ENCODE measurements around the gene LBX2.
"Not testable (repeated sequence)": the region's sequence is repeated elsewhere in the genome, so short reads cannot be mapped to it uniquely, and the experiment has no call there.

Gene LBX2

DNA sequence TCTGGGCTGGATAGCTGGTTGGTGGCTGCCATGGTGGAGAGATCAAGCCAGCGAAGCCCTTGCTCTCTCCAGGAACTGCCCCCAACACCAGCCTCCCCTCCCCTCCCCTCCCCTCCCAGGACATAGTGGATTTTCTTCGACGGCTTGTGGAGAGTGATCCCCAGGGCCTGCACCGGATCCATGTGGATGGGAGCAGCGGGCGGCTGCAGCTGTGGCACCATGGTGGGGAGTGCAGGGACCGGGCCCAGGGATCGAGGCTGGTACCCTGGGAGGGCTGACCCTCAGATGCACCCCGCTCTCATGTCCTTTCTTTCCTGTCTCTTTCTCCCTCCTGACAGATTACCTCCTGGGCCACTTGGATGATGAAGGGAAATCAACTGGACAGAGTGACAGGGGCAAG lies 9.5 kb downstream of the LBX2 start:
- in situ Hi-C loops (cut with MboI; ENCODE audit: low sequenced_read_pairs), result loop anchor here (25.0 kb wide), 1 partner anchor 97 kb away; no protein-coding TSS in a partner anchor

DNA sequence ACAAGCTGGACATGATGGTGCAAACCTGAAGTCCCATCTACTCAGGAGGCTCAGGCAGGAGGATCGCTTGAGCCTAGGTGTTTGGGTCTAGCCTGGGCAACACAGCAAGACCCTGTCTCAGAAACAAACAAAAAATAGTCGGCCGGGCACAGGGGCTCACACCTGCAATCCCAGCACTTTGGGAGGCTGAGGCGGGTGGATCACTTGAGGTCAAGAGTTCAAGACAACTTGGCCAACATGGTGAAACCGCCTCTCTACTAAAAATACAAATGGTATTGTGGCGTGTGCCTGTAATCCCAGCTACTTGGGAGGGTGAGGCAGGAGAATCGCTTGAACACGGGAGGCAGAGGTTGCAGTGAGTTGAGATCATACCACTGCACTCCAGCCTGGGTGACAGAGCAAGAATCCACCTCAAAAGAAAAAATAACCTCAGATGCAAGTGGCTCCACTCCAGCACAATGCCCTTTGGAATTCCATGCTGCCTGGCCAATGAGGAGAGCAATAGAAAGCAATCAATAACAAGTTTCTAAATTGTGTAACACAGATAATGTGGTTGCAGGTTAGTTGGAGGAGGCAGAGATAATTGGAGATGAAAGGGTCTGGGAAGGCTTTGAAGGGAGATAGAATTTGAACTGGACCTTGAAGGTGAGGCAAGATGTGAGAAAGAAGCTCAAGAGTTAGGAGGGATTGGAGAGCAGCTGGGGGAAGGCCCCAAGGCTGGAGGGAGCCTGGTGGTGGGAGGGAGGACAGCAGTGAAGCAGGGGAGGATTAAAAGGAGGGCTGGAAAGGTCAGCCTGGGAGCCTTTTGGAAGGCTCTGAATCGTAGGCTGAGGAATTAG lies 10.5 kb downstream of the LBX2 start:
- in situ Hi-C loops (cut with MboI; ENCODE audit: low sequenced_read_pairs), result loop anchor here (25.0 kb wide), 1 partner anchor 98 kb away; no protein-coding TSS in a partner anchor

DNA sequence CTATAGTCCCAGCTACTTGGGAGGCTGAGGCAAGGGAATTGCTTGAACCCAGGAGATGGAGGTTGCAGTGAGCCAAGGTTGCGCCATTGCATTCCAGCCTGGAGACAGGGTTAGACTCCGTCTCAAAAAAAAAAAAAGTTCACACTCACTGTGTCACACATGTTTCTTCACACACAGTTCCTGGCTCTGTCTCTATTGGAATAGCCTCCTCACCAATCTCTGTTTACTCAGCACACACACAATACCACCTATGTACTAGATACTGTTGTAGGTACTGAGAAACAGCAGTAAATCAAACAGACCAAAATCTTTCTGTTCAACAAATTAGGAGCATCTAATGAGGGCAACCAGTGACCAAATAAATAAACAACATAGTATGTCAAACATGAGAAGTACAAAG lies 13.3 kb downstream of the LBX2 start:
- in situ Hi-C loops (cut with MboI; ENCODE audit: low sequenced_read_pairs), result loop anchor here (25.0 kb wide), 1 partner anchor 101 kb away; no protein-coding TSS in a partner anchor

DNA sequence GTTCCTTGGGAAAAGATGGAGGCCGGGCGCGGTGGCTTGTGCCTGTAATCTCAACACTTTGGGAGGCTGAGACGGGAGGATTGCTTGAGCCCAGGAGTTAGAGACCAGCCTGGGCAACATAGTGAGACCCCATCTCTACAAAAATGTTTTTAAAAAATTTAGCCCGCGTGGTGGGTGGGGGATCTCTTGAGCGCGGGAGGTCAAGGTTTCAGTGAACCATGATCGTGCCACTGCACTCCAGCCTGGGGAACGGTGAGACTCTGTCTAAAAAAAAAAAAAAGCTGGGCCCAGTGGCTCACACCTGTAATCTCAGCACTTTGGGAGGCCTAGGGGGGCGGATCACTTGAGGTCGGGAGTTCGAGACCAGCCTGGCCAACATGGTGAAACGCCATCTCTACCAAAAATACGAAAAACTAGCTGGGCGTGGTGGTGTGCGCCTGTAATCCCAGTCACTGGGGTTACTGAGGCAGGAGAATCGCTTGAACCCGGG lies 15.7 kb downstream of the LBX2 start:
- in situ Hi-C loops (cut with MboI; ENCODE audit: low sequenced_read_pairs), result loop anchor here (25.0 kb wide), 1 partner anchor 104 kb away; no protein-coding TSS in a partner anchor

DNA sequence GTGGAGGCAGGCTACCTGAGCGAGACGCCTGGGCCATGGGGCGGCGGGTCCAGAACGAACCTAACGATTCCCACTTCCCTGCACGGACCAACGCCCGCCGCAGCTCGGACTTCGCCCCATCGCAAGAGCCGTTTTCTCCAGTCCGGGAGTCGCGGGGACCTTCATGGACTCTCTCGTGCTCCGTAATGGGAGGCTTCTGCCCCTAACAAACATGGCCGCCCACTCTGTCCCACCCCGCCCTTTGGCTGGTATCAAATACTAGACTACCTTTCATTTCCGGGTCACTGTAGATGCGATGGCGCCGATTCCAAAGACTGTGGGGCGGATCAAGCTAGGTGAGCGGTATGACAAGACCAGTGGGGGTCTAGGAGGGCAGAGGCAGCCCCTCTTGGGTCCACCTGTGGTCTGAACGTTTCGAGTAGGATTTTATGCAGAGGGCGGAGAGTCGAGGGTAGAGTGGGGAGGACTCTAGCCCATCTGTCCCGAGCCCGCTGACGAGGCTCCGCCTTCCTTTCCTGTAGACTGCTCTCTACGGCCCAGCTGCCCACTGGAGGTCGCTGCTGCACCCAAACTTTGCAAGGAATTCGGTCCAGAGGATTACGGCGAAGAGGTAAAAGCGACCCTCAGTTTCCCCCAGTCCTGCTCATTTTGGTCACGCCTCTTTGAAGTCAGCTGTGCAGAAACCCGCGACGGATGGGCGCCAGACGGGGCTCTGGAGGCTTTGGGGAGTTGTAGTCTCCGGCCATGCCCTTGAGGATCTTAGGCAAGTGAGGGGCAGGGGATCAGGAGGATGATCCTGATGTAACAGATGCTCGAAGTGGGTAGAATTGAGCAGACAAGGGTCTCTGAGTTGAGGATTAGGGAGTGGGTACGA lies 16.4 kb downstream of the LBX2 start, which contains the start of the genes CCDC142 and TTC31:
TSS of gene CCDC142 (minus strand) at position 198 of the 874 bp plus-strand sequence. CDS start at position 37, 161 bp downstream.
TSS of gene TTC31 (plus strand) at position 281 of the 874 bp plus-strand sequence. CDS start at position 296, 15 bp downstream.
- in situ Hi-C loops (cut with MboI; ENCODE audit: low sequenced_read_pairs), result loop anchor here (25.0 kb wide), 1 partner anchor 104 kb away; no protein-coding TSS in a partner anchor

DNA sequence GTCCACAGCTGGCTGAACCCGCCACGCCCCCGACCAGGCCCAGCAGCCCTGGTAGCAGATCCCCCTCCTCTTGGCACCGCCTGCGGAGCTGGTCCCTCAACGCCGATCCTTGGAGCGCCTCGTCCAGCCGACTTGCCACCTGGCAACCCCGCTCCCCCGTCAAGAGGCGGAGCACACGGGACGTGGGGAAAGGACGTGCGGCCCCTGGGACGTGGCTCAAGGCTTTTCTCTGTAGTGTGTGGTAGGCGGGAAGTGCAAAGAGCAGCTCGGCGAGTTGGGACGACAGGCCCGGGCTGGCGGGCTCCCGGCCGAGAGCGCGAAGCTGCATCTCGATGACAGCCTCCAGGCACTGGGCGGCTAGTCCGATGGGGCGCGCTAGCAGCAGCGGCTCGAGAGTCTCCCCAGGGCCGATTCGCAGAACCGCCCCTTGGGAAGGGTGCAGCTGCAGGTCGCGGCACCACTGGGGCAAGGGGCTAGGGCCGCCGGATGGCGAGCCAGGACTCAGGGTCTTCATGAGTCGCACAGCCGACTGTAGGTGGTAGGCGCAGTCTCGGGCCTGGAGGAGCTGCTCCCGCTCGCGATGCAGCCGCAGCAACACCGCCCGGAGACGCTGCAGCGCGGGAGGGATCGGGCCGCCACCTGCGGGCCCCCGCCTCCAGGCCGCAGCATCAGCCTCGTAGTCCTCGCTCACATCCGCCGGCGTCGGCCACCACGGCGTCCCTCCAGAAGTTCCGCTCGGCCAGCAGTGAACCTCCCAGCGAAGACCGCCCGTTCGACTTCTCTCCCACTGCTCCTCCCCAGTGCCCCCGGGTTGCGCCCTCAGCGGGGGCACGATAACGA lies 17.2 kb downstream of the LBX2 start:
- in situ Hi-C loops (cut with MboI; ENCODE audit: low sequenced_read_pairs), result loop anchor here (25.0 kb wide), 1 partner anchor 105 kb away; no protein-coding TSS in a partner anchor

DNA sequence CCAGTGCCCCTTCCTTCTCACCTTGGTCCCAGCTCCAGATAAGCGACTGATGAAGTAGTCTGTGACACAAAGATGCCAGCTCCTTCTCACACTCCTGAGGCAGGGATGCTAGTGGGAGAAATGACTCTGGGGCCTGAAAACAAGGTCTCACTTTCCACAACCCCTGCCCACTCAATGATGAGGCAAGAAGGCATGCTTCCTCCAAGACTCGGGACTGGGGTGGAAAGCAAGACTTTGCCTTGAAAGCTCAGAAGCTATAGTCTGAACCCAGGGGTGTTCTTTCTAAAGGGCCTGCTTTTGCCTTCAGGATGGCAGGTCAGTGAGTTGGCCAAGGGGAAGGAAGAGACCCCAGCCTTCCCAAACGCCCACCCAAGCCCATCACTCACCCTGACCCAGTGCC lies 18.0 kb downstream of the LBX2 start:
- in situ Hi-C loops (cut with MboI; ENCODE audit: low sequenced_read_pairs), result loop anchor here (25.0 kb wide), 1 partner anchor 106 kb away; no protein-coding TSS in a partner anchor

DNA sequence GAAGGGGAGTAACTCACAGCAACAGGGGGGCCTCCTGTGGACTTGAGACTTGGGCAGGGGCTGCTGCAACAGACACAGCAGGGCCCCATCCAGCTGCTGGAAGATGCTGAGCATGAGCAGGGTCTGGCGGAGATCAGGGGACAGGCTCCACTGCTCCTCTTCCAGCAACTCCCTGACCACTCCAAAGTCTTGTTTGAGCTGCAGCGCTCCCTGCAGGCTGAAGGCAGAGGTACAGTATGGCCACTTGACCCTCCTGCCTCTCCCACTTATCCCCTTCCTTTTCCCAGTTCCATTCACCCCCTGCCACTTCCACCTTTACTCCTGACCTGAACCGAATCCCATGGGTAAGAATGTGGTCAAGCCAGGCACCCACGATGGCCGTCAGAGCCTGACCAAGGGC lies 24.5 kb downstream of the LBX2 start:
- in situ Hi-C loops (cut with MboI; ENCODE audit: low sequenced_read_pairs), result loop anchor here (25.0 kb wide), 1 partner anchor 112 kb away; no protein-coding TSS in a partner anchor

DNA sequence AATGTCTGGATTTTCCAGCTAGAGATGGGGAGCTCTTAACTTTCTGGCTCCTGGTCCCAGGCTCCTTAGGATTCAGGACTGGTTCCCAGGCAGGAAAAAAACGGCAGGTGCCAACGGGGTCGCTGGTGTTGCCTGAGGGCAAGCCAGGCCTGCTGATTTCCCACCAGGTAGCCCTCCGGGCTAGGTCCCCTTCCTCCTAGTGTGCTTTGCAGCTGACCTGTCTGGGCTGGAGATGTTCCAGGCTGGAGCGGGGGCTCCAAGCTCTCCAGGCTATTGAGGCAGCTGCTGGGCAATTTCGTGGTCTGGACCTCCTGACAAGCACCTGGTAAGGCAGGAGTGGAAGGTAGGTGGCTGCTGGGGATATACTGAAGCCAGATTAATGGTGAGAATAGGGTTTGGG lies 24.9 kb downstream of the LBX2 start:
- in situ Hi-C loops (cut with MboI; ENCODE audit: low sequenced_read_pairs), result no loop called here

DNA sequence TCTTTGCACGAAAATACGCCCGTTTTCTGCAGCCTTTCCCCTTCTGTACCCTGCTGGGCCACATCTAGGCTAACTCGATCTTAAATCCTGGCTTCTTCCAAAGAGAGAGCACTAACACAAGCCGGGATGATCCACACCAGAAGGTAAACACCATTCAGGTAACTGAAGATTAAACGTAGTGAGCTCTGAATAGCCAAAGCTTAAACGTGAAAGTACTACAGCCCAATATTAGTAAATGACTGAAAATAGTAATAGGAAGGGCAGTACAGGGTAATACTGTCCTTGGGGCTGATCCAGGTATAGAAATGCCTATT lies 26.5 kb downstream of the LBX2 start:
- in situ Hi-C loops (cut with MboI; ENCODE audit: low sequenced_read_pairs), result no loop called here

DNA sequence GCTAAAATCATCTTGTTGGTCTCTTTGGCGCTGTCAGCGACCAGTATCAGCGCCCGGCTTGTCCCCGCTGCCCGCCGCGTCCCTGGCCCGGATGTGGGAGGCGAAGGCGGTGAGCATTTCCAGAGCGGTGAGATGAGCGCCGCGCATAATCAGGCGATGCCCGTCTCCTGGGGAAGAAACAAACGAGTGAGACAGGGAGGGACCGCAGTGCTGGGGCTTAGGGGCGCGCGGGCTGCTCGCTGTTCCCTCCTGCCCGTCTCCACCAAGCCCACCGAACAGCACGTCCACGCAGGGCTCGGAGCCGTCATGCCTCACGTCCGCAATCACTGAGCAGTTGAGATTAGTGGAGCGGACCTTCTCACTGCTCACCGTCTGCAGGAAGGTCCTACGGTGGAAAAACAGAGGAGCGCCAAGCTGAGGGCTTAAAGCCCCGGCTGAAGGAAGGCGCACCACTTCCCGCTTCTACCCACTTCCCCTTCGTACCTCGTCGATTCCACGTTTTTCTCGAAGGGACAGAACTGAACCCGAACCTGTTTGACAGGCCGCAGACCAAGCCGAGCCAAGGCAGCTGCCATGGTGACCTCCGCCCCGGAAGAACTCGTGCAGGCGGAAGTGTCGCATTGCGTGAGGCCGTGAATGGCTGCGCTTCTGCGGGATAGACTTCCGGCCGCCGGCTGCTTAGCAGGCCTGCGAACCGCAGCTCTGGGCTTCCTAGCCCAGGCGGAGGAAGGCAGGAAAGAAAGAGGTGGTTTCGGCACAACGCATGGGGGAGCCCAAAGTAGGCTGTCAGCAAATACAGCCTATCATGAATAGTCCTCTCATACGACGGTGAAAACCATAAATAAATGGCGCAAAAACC lies 27.1 kb downstream of the LBX2 start, which contains the start of gene MRPL53:
TSS of gene MRPL53 (minus strand) at position 595 of the 859 bp plus-strand sequence. CDS start at position 575, 20 bp downstream.
- in situ Hi-C loops (cut with MboI; ENCODE audit: low sequenced_read_pairs), result no loop called here

DNA sequence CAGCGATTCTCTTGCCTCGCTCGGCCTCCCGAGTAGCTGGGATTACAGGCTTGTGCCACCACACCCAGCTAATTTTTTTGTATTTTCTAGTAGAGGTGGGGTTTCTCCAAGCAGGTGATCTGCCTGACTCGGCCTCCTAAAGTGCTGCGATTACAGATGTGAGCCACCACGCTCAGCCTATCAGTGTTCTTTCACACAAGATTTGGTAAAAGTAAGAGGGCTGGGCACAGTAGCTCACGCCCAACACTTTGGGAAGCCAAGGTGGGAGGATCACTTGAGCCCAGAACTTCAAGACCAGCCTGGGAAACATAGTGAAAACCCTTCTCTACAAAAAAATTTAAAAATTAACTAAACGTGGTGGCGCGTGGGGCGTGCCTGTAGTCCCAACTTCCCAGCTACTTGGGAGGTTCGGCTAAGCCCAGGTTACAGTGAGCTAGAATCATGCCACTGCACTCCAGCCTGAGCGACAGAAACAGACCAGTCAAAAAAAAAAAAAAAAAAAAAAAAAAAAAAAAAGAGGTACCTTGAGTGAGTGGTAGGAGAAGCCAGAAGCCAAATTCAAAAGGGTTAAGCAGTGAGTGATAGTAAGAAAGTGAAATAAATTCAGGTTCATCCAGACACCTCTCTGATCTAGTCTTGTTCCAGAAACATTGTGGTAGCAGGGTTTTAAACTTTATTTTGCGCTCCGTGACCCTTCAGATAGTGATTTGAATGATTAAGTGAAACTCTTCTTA lies 27.9 kb downstream of the LBX2 start:
- in situ Hi-C loops (cut with MboI; ENCODE audit: low sequenced_read_pairs), result no loop called here

DNA sequence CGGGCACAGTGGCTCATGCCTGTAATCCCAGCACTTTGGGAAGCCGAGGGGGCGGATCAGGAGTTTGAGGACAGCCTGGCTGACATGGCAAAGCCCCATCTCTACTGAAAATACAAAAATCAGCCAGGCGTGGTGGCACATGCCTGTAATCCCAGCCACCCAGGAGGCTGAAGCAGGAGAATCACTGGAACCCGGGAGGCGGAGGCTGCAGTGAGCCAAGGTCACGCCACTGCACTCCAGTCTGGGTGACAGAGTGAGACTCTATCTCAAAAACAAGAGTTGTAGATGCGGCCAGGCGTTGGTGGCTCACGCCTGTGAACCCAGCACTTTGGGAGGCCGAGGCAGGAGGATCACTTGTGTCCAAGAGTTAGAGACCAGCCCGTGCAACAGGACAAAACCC lies 28.7 kb downstream of the LBX2 start:
- in situ Hi-C loops (cut with MboI; ENCODE audit: low sequenced_read_pairs), result not testable (repeated sequence)

DNA sequence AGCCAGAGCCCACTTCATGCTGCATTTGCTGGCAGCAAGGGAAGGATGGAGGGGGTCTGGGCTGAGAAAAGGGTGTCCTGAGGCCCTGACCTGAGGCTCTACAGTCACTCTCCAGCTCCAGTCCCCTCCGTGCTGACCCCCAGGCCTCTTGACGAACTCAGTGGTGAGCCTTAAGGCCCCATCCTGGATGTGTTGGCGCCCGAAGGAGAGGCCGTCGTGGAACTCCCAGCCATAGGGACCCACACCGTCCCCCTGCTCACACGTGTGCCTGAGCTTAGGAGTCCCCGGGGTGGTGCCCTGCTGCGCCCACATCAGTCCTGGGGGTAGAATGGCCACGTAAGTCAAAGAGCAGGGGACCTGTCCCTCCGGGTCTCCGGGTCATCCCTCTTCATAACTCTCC lies 35.0 kb downstream of the LBX2 start:
- in situ Hi-C loops (cut with MboI; ENCODE audit: low sequenced_read_pairs), result no loop called here

DNA sequence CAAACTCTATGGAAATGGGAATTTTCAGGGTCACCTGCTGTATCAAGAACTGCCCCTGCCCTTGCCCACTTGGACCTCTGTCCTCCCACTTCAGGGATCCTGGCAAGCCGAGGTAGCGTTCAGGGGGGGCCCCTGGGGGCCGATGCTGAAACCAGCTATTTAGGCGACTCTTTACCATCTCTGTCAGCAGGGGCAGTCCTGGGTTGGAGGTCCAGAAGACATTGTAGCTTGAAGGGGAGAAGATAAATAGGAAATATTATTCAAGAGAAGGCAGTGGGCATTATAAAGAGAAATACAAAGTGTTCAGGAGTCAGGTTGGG lies 36.7 kb downstream of the LBX2 start:
- in situ Hi-C loops (cut with MboI; ENCODE audit: low sequenced_read_pairs), result no loop called here

DNA sequence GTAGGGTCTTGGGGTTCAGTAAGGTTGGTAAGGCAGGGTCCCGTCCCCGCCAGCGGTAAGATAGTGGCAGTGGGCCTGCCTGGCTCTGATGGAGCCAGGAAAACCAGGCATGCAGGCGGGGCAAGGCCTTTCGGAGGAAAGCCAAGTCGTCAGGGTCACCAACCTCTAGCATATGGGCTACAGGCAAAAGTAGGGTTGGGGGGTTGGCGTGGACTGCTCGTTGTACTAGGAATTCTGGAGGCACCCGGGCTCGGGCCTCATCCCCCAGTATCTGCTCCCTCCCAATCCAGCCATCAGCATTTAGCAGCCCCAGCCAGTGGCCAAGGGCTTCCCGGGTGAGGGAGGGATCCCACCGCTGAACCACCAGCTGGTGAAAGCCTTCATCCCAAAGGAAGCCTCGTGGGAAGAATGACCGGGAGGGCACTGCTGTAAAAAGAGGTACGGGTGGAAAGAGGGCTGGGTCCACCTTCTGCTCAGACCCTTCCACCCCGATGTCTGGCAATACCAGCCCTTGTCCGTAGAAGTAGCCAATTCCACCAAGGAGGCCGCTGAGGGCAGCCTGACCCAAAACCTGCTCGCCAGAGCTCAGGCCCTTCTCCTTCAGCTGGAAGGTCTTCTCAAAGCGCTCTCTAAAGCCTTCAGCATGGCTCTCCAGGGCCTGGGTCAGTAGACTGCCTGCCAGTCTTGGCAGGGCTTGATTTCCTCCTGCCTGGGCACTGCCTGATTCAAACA lies 37.2 kb downstream of the LBX2 start:
- in situ Hi-C loops (cut with MboI; ENCODE audit: low sequenced_read_pairs), result no loop called here

DNA sequence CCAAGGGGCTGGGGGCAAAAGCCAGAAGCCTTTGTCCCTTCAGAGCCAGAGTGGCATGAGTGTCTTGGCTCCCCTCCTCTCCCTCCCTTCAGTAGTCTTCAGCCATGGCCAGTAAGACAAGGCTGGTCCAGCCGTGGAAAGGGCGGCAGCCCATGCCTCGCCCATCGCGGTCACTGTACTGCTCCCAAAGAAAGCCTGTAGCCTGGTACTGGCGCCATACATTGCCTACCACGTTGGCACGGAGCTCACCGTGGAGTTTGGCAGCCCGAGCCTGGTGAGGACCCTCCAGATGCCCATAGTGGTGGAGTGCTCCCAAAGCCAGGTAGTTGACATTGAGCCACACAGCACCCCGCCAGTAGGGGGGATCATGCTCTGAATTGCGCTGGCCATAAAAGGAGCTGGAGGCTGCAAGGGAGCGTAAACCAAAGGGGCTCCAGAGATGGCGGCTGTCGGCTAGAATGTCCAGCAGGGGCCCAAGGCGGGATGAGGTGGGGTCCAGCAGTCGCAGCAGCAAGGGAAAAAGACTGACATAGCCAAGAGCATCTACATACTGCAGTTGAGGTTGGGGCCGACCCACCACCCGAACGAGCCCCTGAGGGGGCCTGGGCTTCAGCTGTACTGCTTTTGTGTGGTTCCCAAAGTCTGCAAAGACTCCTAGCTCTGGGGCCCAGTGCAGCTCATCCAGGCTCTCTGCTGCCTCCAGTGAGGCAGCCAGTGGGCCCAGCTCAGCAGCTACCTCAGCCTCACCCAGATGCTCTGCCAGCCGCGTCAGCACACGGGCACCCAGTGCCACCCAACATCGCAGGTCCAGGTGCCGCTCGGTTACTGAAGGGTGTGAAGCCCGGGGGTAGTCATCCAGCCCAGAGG lies 38.0 kb downstream of the LBX2 start:
- in situ Hi-C loops (cut with MboI; ENCODE audit: low sequenced_read_pairs), result no loop called here

Measured in HL-60/S4 treated with phorbol 12-myristate 13-acetate at 8.2 ng/mL for 4 days and 3 days (cell line).